SK-N-MC (cell line): ENCODE measurements around the gene TMEM273.
"Not testable (repeated sequence)": the region's sequence is repeated elsewhere in the genome, so short reads cannot be mapped to it uniquely, and the experiment has no call there.

Experiments
- DNase-seq: peaks from one replicate; pipeline ENCODE4 v3.0.0-alpha.2; 2011; ENCODE audit warnings: low read depth, low spot score
- H3K27ac ChIP-seq: fragments of 200-600 bp; sonication (generic); 2 replicates; pipeline ENCODE4 v1.5.1; 2016; ENCODE audit warnings: mixed run types
- H3K36me3 ChIP-seq: fragments of 200-600 bp; sonication (generic); 2 replicates; pipeline ENCODE4 v1.6.1; 2017; ENCODE audit warnings: antibody characterized with exemption, low read length, mixed read lengths; ENCODE audit not compliant: insufficient read depth
- H3K4me3 ChIP-seq: fragments of 200-600 bp; sonication (generic); 2 replicates; pipeline ENCODE4 v1.5.1; 2016
- H3K9ac ChIP-seq: fragments of 200-600 bp; sonication (generic); 2 replicates; pipeline ENCODE4 v1.8.0; 2017; ENCODE audit warnings: mixed run types, mixed read lengths; ENCODE audit not compliant: insufficient read length
- H3K9me3 ChIP-seq: fragments of 200-600 bp; sonication (generic); 2 replicates; pipeline ENCODE4 v1.6.1; 2017; ENCODE audit warnings: low read depth, mild to moderate bottlenecking, antibody characterized with exemption, low read length, moderate library complexity, mixed read lengths
- EZH2 ChIP-seq: fragments of 200-600 bp; sonication (generic); IDR thresholded peaks from one replicate; pipeline ENCODE4 v1.6.1; 2017; ENCODE audit warnings: antibody characterized with exemption
- FOXP2 ChIP-seq: optimal IDR thresholded peaks from 2 replicates; pipeline ENCODE3; 2011; ENCODE audit warnings: mild to moderate bottlenecking, moderate library complexity; ENCODE audit not compliant: insufficient read depth; ENCODE audit errors: extremely low read length, control extremely low read depth
- POLR2AphosphoS5 ChIP-seq: IDR thresholded peaks from 2 replicates; pipeline ENCODE4 v1.6.1; 2012; ENCODE audit warnings: mild to moderate bottlenecking, low read depth, low read length, borderline replicate concordance

The TMEM273 gene

GRCh38 chr10:49197171-49197570 lies 9.0 kb upstream of the TMEM273 start:
- no peak overlapping the region for H3K27ac ChIP-seq

DNA sequence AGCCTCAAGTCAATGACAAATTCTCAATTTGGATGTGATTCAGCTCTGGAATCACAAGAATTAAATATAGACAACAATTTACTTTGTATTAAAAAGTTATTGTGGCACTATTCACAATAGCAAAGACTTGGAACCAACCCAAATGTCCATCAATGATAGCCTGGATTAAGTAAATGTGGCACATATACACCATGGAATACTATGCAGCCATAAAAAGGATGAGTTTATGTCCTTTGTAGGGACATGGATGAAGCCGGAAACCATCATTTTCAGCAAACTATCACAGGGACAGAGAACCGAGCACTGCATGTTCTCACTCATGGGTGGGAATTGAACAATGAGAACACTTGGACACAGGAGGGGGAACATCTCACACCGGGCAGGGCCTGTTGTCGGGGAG lies 7.7 kb upstream of the TMEM273 start:
- H3K9me3 ChIP-seq, H3K27ac ChIP-seq, DNase-seq, H3K9ac ChIP-seq, H3K36me3 ChIP-seq, H3K4me3 ChIP-seq: not testable (repeated sequence)

More at GRCh38 chr10:49197171-49197570, 9.0 kb upstream of the TMEM273 start:
- Histone ChIP-seq H3K9ac (no peak overlapping the region), H3K36me3 (no peaks in the 10 kb centered on the region), H3K9me3 (no peaks in the 10 kb centered on the region), H3K4me3 (no peak overlapping the region)
- no peak for TF ChIP-seq POLR2AphosphoS5
- TF ChIP-seq FOXP2, result no peak
- no peak for TF ChIP-seq EZH2
- DNase-seq, result no peak

DNA sequence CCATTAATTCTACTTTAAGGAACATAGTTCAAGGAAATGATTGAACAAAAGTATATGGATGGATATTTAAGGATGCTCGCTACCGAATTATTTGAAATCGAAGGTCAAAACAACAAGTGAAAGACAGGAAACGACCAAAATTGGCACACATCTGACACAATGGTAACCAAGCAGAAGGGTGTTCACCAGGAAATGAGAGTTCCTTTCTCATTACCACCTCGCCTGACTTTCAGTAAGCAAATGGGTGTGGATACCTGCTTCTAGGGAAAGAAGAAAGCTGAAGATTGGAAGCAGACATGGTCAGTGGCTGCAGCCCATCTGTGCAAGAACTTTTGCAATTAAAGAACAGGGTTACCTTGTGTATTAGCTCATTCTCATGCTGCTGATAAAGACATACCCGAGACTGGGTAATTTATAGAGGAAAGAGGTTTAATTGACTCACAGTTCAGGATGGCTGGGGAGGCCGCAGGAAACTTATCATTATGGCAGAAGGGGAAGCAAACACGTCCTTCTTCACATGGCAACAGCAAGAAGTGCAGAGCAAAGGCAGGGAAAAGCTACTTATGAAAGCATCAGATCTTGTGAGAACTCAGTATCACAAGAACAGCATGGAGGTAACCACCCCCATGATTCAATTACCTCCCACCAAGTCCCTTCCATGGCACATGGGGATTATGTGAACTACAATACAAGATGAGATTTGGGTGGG lies 6.2 kb upstream of the TMEM273 start:
- Histone ChIP-seq H3K36me3 (no peaks in the 10 kb centered on the region), H3K9me3 (no peaks in the 10 kb centered on the region), H3K4me3 (no peak overlapping the region), H3K27ac (no peak overlapping the region), H3K9ac (no peak overlapping the region)
- TF ChIP-seq POLR2AphosphoS5 (no peak), FOXP2 (no peak), EZH2 (no peak)
- DNase-seq, result no peak

DNA sequence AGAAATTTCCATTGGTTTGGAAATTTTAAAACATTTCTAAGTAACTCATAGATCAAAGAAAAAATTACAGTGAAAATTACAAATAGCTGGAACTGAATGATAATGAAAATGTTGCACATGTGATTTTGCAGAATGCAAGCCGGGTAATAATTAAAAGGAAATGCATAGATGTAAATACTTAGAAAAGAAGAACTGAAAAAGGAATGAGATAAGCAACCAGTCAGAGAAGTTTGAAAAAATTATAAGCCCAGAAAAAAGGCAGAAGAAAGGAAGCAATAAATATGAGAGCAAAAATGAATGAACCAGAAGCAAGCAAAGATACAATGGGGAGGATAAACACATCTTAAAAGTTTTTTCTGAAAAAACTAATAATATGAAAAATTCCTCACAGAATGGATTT lies 3.2 kb upstream of the TMEM273 start:
- Histone ChIP-seq H3K4me3 (no peak overlapping the region), H3K9ac (no peak overlapping the region), H3K36me3 (no peaks in the 10 kb centered on the region), H3K9me3 (no peaks in the 10 kb centered on the region), H3K27ac (no peak overlapping the region)
- no peak for DNase-seq
- no peak for TF ChIP-seq EZH2
- no peak for TF ChIP-seq POLR2AphosphoS5

GRCh38 chr10:49189422-49189821 lies 1.2 kb upstream of the TMEM273 start:
- H3K36me3 ChIP-seq, result no peaks in the 10 kb centered on the region
- no peak overlapping the region for H3K9ac ChIP-seq
- no peak overlapping the region for H3K27ac ChIP-seq
- no peak overlapping the region for H3K4me3 ChIP-seq
- no peak for TF ChIP-seq POLR2AphosphoS5
- TF ChIP-seq EZH2, result no peak
- no peak for TF ChIP-seq FOXP2
- no peaks in the 10 kb centered on the region for H3K9me3 ChIP-seq
- no peak for DNase-seq

DNA sequence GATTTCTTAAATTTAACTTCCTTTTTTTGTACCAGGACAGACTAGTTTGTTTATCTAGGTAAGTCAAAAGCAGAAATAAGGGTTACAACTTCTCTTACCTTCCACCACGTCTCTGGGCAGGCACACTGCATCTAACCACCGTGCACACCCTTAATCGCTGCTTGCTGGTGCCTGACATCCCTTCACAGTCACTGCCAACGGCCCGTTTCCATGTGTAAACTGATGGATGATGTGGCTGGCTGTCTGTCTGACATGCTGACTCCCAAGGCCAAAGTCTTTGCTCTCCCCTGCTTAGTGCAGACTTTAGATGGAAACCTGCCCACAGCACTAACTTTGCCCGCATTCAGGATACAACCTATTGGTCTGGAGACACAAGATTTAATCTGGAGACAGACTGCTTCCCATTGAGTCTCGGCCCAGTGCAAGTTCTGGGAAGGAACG lies 1.1 kb downstream of the TMEM273 start:
- no peak overlapping the region for H3K9ac ChIP-seq
- TF ChIP-seq FOXP2, result no peak
- no peak for TF ChIP-seq POLR2AphosphoS5
- no peak for TF ChIP-seq EZH2
- no peak for DNase-seq
- no peaks in the 10 kb centered on the region for H3K36me3 ChIP-seq
- no peak overlapping the region for H3K4me3 ChIP-seq
- no peak overlapping the region for H3K27ac ChIP-seq
- H3K9me3 ChIP-seq, result no peaks in the 10 kb centered on the region

DNA sequence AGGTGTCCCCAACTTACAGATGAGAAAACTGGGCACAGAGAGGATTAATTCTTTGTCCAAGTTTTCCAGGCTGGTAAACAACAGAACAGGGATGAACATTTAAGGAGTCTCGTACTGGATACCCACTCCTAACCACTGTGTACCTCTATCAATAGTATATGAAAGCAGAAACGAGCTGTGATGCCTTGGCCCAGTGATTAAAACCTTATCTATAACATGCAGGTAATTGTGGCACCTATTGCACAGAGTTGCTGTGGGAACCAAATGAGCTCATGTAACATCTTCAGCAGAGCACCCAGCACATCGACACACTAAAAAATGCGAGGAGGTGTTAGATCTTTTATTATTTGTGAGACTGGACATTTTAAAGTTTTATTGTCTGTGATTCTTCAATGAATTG lies 1.6 kb downstream of the TMEM273 start:
- DNase-seq, result no peak
- no peak overlapping the region for H3K27ac ChIP-seq

GRCh38 chr10:49185213-49185612 lies 3.0 kb downstream of the TMEM273 start:
- no peaks in the 10 kb centered on the region for H3K36me3 ChIP-seq
- no peak overlapping the region for H3K9ac ChIP-seq
- no peak overlapping the region for H3K27ac ChIP-seq
- H3K4me3 ChIP-seq, result no peak overlapping the region
- H3K9me3 ChIP-seq, result no peaks in the 10 kb centered on the region
- no peak for DNase-seq
- TF ChIP-seq EZH2 (no peak), FOXP2 (no peak), POLR2AphosphoS5 (no peak)

More for the DNA sequence above, 1.6 kb downstream of the TMEM273 start:
- TF ChIP-seq FOXP2, result no peak
- TF ChIP-seq POLR2AphosphoS5, result no peak
- TF ChIP-seq EZH2, result no peak
- no peaks in the 10 kb centered on the region for H3K9me3 ChIP-seq
- no peak overlapping the region for H3K4me3 ChIP-seq
- H3K36me3 ChIP-seq, result no peaks in the 10 kb centered on the region
- H3K9ac ChIP-seq, result no peak overlapping the region

DNA sequence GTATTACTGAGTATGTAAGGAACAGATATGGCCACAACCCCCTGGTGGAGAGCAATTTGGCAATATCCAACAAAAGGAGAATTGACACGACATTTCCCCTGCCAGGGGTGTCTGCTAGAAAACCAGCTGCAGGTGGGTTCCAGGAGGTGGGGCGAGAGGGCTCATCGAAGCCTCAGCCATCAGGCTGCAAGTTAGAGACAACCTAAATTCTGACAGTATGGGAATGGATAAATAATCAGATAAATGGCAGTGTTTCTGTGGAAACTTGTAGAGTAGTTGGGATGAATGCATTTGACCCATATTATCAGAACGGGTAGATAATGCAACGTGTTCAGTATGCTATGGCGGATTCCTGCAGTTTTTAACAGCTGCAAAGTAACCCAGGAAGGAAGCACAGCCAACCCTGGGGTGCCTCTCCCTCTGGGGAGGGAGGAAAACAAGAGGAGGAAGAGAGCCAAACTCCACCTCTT lies 3.5 kb downstream of the TMEM273 start:
- H3K9me3 ChIP-seq, result no peaks in the 10 kb centered on the region
- no peak overlapping the region for H3K4me3 ChIP-seq
- TF ChIP-seq FOXP2 (no peak), POLR2AphosphoS5 (no peak), EZH2 (no peak)
- H3K36me3 ChIP-seq, result no peaks in the 10 kb centered on the region
- no peak overlapping the region for H3K27ac ChIP-seq
- H3K9ac ChIP-seq, result no peak overlapping the region
- DNase-seq, result no peak
